GM21528 (cell line): ENCODE results near the gene GSTA4.
A peak's percentile ranks its signal among the peaks of the same experiment; 100 is the strongest.
"Not testable (repeated sequence)": the region's sequence is repeated elsewhere in the genome, so short reads cannot be mapped to it uniquely, and the experiment has no call there.

Experiments used
- ATAC-seq: cut with Tn5 transposase; IDR thresholded peaks from one replicate; pipeline ENCODE4 v1.9.1; 2021; ENCODE audit warnings: mild to moderate bottlenecking, moderate library complexity; ENCODE audit not compliant: unreplicated experiment, low FRiP score

The GSTA4 gene

GRCh38 chr6:52976591-52977035, 18.5 kb downstream of the GSTA4 start:
- ATAC-seq = peak; percentile 88

GRCh38 chr6:52976149-52976548, 18.9 kb downstream of the GSTA4 start:
- peak; percentile 10 for ATAC-seq

- ATAC-seq = no peak
Observed at GRCh38 chr6:52975580-52975979, 19.5 kb downstream of the GSTA4 start.

- no peak for ATAC-seq
Observed at GRCh38 chr6:52972989-52973388, 22.1 kb downstream of the GSTA4 start.

- no peak for ATAC-seq
Observed at GRCh38 chr6:52969359-52969758, 25.7 kb downstream of the GSTA4 start.

- ATAC-seq = no peak
Observed at GRCh38 chr6:52966101-52966500, 29.0 kb downstream of the GSTA4 start.

- no peak for ATAC-seq
Observed at GRCh38 chr6:52965380-52965779, 29.7 kb downstream of the GSTA4 start.

- ATAC-seq = no peak
Observed at GRCh38 chr6:52964318-52964717, 30.8 kb downstream of the GSTA4 start.

GRCh38 chr6:52962701-52963100, 32.4 kb downstream of the GSTA4 start:
- ATAC-seq = no peak

GRCh38 chr6:52961022-52961421, 34.1 kb downstream of the GSTA4 start:
- ATAC-seq = not testable (repeated sequence)

GRCh38 chr6:52960211-52960610, 34.9 kb downstream of the GSTA4 start:
- not testable (repeated sequence) for ATAC-seq

- ATAC-seq = no peak
Observed at GRCh38 chr6:52958546-52959255, 36.4 kb downstream of the GSTA4 start.

- no peak for ATAC-seq
Observed at GRCh38 chr6:52955871-52956270, 39.2 kb downstream of the GSTA4 start.

- no peak for ATAC-seq
Observed at GRCh38 chr6:52953911-52954839, 40.9 kb downstream of the GSTA4 start.

- ATAC-seq = no peak
Observed at GRCh38 chr6:52946306-52946705, 48.8 kb downstream of the GSTA4 start.

- not testable (repeated sequence) for ATAC-seq
Observed at GRCh38 chr6:52942821-52943220, 52.3 kb downstream of the GSTA4 start.

- ATAC-seq = no peak
Observed at GRCh38 chr6:52942221-52942620, 52.9 kb downstream of the GSTA4 start.

- ATAC-seq = no peak
Observed at GRCh38 chr6:52937908-52938307, 57.2 kb downstream of the GSTA4 start.

- ATAC-seq = no peak
Observed at GRCh38 chr6:52933778-52934177, 61.3 kb downstream of the GSTA4 start.

GRCh38 chr6:52931351-52931750, 63.7 kb downstream of the GSTA4 start:
- ATAC-seq = no peak

GRCh38 chr6:52929321-52930164, 65.5 kb downstream of the GSTA4 start:
- no peak for ATAC-seq
